NCI-H2171 (cell line): ENCODE measurements around the gene ZBTB49.
"Not testable (repeated sequence)": the region's sequence is repeated elsewhere in the genome, so short reads cannot be mapped to it uniquely, and the experiment has no call there.

Experiments
- DNase-seq: peaks from one replicate; lab custom pipeline; 2025; lab: John Stamatoyannopoulos, UW

Gene ZBTB49, protein sequence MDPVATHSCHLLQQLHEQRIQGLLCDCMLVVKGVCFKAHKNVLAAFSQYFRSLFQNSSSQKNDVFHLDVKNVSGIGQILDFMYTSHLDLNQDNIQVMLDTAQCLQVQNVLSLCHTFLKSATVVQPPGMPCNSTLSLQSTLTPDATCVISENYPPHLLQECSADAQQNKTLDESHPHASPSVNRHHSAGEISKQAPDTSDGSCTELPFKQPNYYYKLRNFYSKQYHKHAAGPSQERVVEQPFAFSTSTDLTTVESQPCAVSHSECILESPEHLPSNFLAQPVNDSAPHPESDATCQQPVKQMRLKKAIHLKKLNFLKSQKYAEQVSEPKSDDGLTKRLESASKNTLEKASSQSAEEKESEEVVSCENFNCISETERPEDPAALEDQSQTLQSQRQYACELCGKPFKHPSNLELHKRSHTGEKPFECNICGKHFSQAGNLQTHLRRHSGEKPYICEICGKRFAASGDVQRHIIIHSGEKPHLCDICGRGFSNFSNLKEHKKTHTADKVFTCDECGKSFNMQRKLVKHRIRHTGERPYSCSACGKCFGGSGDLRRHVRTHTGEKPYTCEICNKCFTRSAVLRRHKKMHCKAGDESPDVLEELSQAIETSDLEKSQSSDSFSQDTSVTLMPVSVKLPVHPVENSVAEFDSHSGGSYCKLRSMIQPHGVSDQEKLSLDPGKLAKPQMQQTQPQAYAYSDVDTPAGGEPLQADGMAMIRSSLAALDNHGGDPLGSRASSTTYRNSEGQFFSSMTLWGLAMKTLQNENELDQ

DNA sequence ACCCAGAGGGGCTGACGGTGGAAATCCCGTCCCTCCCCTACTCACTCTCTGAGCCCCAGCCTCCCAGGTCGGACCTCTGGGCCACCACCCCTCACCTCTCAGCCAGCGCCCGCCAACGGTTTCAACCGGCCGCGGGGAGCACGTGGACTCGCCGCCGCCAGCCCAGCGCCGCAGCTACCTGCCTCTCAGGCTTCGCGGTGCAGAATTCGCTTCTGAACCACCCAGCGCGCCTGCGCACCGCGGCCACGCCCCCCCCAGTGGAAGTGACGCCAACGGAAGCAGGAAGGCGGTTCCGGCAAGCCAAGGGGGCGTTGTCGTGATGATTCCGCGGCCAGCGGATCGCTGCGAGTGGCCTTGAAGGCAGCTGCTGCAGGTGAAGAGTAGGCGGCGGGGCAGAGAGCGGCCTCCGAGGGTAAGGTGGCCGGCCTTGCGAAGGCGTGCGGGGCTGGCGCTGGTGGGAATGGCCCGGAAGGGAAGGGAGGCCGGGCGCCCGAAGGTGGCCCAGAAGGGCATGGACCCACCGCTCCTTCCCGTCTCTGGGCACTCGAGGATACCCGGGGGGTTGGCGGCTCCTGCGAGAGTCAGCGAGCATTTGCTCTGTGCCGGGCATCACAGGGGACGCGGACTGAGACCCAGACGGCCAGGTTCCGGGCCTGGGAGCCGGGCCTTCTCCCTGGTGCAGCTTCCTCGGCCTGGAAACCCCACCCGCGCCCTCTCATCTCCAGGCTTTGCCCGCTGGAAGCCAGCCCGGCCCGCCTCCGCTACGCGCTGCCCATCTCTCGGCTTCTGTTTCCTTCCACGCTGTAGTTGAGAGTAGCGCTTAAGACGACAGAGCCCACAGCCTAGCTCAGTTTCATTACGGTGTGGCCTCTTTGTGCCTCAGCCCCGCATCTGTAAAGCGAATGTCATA is at the start of gene ZBTB49, which contains the start of gene LYAR:
ZBTB49 (plus strand) TSS at position 311 of the 910 bp plus-strand sequence. CDS start 9,695 bp downstream, outside the sequence.
LYAR (minus strand) TSS at position 214 of the 910 bp plus-strand sequence. CDS start 6,412 bp downstream, outside the sequence.
- DNase-seq: peak; percentile 65

- DNase-seq: no peak
Observed at GRCh38 chr4:4245172-4245571, 44.9 kb upstream of the ZBTB49 start.

GRCh38 chr4:4247696-4248028 is 42.4 kb upstream of the ZBTB49 start:
- no peak for DNase-seq

DNA sequence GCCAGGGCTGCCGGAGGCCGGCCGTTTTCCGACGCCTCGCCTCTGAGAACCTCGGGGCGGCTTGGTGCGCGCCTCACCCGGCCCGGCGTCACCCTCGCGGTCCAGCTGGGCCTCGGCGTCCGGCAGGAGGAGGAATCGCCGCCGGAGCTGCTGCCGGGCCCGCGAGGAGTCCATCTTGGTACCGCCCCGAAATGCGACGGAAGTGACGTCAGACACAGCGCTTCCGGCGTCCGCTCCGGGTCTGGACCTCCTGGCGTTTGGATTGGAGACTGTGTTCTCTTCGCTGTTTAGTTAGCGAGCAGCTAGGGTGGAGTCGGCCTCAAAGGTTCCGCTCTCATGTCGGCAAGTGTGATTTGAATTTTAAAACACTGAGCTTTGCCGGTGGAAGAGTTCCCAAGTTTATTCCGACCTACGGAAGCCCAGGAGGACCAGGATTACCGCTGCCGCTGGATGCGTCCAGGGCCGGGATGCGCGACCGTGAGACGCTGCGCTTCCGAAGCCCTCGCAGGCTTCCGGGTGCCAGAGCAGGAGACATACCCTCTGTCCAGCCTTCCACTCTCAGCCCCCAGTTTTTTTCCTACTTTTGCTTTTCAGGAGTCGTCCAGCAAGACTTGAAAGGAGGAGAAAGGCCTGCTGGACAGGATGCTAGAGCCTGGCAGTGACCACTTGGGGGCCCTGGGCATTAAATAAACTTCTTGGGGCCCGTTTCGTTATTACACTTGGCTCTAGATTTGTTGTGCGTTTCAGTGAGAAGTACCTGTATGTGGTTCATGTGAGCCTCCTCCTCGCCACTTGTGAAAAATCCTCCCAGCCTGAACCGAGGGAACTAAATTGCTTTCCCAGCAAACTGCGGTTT is 41.8 kb upstream of the ZBTB49 start, which contains the start of gene TMEM128:
TMEM128 (minus strand) TSS at position 195 of the 856 bp plus-strand sequence; CDS start at position 174, 21 bp downstream.
- DNase-seq: peak; percentile 65

DNA sequence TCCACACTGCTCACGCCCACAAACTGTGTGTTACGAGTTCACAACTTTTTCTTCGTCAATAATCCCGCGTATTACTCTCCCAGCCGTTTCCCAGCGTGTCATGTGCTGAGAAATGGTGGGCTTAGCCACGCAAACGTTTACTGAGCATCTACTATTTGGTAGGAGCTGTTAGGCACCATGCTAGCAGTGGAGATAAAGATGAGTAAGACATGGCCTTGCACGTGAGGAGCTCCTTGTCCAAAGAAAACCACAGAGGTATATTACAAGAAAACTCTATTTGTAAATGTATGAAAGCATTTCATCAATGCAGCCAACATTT is 41.2 kb upstream of the ZBTB49 start:
- DNase-seq: no peak

DNA sequence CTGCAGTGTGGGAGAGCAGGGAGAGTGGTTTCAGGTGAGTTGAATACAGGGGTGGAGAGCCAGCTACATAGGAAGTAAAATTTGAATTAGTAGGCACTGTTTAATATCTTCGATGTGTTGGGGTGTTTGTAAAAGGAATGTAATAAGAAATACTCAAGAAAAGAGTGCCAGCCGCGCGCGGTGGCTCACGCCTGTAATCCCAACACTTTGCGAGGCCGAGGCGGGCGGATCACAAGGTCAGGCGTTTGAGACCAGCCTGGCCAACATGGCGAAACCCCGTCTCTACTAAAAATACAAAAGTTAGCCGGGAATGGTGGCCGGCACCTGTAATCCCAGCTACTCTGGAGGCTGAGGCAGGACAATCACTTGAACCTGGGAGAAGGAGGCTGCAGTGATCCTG is 40.7 kb upstream of the ZBTB49 start:
- DNase-seq: not testable (repeated sequence)

GRCh38 chr4:4249866-4250265 is 40.2 kb upstream of the ZBTB49 start:
- DNase-seq: no peak

GRCh38 chr4:4254199-4254598 is 35.9 kb upstream of the ZBTB49 start:
- DNase-seq: no peak

DNA sequence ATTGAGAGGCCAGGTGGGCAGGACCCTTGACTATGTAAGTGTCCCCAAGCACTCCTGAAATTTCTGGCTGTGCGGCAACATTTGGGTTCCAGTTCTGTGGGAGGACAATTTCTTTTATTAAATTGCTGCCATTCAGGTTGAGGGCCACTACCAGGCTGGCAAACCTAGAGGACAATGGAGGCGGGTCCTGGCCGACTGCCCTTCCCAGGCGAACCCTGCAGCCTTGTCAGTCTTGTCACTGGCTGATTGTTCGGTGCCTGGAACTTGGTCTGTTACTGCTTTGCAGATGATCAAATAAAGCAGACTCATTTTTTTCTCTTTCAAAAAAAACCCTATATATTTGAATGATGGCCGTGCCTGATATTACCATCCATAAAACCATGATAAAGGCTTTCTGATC is 35.4 kb upstream of the ZBTB49 start:
- DNase-seq: no peak

GRCh38 chr4:4256799-4257198 is 33.3 kb upstream of the ZBTB49 start:
- no peak for DNase-seq

- not testable (repeated sequence) for DNase-seq
Observed at GRCh38 chr4:4257705-4258104, 32.3 kb upstream of the ZBTB49 start.

DNA sequence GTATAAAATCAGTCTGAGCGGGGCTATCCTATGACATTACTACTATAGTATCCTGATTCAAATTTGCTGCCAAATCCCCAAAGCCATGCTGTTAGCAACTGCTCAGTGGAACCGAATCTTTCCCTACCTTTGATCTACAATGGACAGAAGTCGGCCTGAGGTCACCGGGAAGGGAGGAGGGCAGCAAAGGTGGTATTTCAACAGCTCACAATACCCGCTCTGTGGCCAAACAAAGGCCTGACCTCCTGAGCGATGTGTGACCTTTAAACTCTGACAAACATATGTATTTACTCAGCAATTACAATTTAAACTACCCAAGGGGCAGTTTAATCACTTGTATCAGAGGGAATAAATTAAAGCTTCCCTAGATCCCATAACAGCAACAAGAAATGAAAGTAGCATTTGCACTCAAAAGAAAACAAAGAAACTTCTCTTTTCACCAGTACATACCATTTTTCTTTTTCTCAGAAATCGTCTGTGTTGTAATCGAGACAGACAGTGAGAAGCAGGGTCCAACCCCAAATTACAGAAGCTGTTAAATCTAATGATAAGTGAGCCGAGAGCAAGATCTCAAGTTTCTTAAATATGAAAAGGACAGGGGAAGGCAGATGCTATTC is 30.5 kb upstream of the ZBTB49 start:
- no peak for DNase-seq

GRCh38 chr4:4260185-4260751 is 29.8 kb upstream of the ZBTB49 start:
- DNase-seq: no peak

DNA sequence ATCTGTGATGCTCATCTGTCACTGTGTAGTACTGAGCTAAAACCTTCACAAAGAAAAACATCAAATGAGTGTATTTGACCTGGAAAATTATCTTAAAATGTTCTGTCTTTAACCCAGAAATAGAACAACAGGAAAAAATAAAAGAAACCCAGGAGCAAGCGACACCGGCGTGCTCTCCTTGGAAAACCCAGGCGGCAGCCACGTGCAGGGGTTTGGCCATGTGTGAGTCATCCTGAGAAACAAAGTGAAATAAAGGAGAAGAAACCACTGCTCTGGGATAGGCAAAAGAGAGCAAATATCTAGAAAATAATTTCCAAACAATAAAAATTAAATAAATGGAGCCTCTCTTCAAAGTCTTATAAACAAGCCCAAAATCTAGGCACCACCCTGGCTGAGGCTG is 22.1 kb upstream of the ZBTB49 start:
- DNase-seq: no peak

DNA sequence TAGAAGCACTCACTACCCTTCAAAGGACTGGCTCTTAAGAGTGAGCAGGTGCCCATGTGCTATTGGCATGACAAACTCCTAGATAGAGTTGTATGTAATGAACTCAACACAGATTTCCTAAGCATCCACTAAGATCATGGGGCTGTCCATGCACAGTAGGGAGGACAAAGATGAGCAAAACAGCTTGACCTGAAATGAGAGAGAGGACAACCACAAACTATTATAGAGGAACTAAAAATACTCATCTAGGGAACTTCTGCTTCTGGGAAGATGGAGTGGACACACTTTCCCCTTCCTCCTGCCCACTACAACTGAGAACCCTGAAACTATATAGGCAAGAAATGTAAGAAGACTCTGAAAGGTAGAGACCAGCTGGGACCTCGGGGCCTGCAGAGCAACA is 21.3 kb upstream of the ZBTB49 start:
- DNase-seq: no peak

DNA sequence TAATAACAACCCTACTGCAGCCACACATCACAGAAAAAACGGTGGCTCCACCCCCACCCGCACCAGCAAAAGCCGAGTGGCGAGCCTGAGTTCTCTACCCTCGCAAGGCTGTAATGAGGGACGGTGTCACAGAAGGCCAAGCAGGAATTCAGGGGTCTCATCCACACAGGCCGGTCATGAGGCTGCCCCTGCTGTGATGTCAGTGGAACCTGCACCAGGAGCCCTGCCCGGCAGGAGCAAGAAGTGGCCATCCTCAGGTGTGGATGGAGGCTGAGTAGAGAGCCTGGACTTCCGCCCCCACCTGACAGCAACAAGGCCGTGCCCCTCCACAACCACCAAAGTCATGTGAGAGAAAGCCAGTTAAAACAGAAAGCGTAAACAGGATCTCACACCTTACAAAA is 20.7 kb upstream of the ZBTB49 start:
- DNase-seq: no peak

DNA sequence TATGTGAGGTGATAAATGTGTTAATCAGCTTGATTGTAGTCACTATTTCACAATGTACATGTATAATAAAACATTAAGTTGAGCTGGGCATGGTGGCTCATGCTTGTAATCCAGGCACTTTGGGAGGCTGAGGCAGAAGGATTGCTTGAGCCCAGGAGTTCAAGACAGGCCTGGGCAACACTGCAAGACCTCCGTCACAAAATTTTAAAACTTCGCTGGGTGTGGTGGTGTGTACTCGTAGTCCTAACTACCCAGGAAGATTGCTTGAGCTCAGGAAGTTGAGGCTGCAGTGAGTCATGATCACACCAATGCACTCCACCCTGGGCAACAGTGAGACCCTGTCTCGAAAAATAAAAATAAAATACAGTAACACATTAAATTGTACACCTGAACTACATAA is 20.2 kb upstream of the ZBTB49 start:
- DNase-seq: no peak

- DNase-seq: no peak
Observed at GRCh38 chr4:4270529-4270928, 19.5 kb upstream of the ZBTB49 start.

- no peak for DNase-seq
Observed at GRCh38 chr4:4271912-4272311, 18.1 kb upstream of the ZBTB49 start.

GRCh38 chr4:4274226-4274625 is 15.8 kb upstream of the ZBTB49 start:
- DNase-seq: no peak
